Posterior vena cava (tissue), 2 donors: ENCODE measurements around the gene AGPAT2. TPM values are rescaled to one million over a fixed set of nuclear protein-coding genes. Genes with fewer than 3 reads are reported as not detected.

Experiments used
- DNase-seq: peaks from one replicate; pipeline ENCODE4 v3.0.0-alpha.2; 2020; ENCODE audit warnings: low spot score
- intact Hi-C, 2 donors: fragments of 100-400 bp; cut with DNase I; formaldehyde crosslinking; loops; one replicate each; pipeline versions ENCODE4 v1.14.1 to v1.14.2; 2022 to 2023
- microRNA-seq, 2 donors: library from miRNA; unstranded; fragments of <30 nt; microRNA quantifications; one replicate each; pipeline ENCODE4 v1.2.0, GENCODE V29; 2020 to 2021; ENCODE audit warnings: borderline microRNAs expressed in 2 of 2
- total RNA-seq, 2 donors: library from RNA; stranded (reverse); fragmentation: NEBNext Ultra II Directional; extraction: Animal tissue kit (Norgen Biotek cat#: 25700); gene quantifications; one replicate each; pipeline ENCODE4 v1.2.1, GENCODE V29; 2021
- donor health status: DM: yes; HTN: yes; CAD: no.
- donor health status: DM: yes; HTN: yes; CAD: no.

Gene AGPAT2
- total RNA-seq, 2 donors from 2014 or later = 27.1 to 28.8 TPM

DNA sequence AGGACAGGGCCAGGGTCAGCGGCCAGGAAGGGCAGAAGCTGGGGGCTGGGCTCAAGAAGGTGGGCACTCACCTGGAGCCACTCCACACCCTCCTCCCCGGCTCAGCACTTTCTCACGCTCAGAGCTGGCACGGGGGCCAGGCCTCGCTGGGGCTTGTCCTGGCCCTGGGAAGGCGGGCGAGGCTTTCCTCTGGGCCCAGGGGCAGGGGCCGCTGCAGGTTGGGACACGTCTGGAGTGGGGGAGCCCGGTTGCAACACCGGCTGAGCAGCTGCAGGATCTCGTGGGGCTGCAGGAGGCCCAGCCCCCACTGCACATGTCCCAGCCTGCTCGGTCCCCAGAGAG lies 63.4 kb downstream of the AGPAT2 start:
- intact Hi-C loops = loop anchor here in 1 of 2 donors (5.0 kb wide), 1 partner anchor 1712 kb away; no protein-coding TSS in a partner anchor
- DNase-seq = no peak

Small RNAs within 50 kb of the gene (microRNA-seq; reads per million reads assigned to microRNA genes)
- 55,991 to 96,013 reads per million in 2 donors for gene MIR126

Other genes starting within 250 kb of the AGPAT2 start
- gene INPP5E, start 247.6 kb downstream of the AGPAT2 start, total RNA-seq = 1 to 10 TPM; 8.7 TPM
- 10 to 100 TPM; 42.2 to 47.9 TPM for gene SEC16A, start 204.4 kb downstream of the AGPAT2 start, total RNA-seq
- 10 to 100 TPM; 35.5 to 40.4 TPM for gene NOTCH1, start 141.4 kb downstream of the AGPAT2 start, total RNA-seq
- 100 to 1,000 TPM in 1 of 2 donors, 10 to 100 TPM in 1; 91.4 to 118 TPM for gene EGFL7, start 24.5 kb downstream of the AGPAT2 start, total RNA-seq
- 1 to 10 TPM; 7.1 to 8.3 TPM for gene DIPK1B, start 25.1 kb upstream of the AGPAT2 start, total RNA-seq
- gene LCN10, start 55.5 kb upstream of the AGPAT2 start, total RNA-seq = 10 to 100 TPM in 1 of 2 donors, 1 to 10 TPM in 1; 9.2 to 10.0 TPM
- 10 to 100 TPM; 22.8 to 36.9 TPM for gene LCN6, start 61.1 kb upstream of the AGPAT2 start, total RNA-seq
- not detected for gene LCN8, start 70.8 kb upstream of the AGPAT2 start, total RNA-seq
- gene LCN15, start 77.1 kb upstream of the AGPAT2 start, total RNA-seq = not detected
- 10 to 100 TPM; 28.1 to 33.9 TPM for gene TMEM141, start 103.9 kb upstream of the AGPAT2 start, total RNA-seq
- gene CCDC183, start 108.9 kb upstream of the AGPAT2 start, total RNA-seq = under 1 TPM; 0.29 to 0.42 TPM
- 10 to 100 TPM; 47.9 to 49.8 TPM for gene RABL6, start 120.5 kb upstream of the AGPAT2 start, total RNA-seq
- gene AJM1, start 155.0 kb upstream of the AGPAT2 start, total RNA-seq = 1 to 10 TPM; 4.7 to 5.9 TPM
- 10 to 100 TPM; 71.7 to 87.9 TPM for gene PHPT1, start 162.0 kb upstream of the AGPAT2 start, total RNA-seq
- 1 to 10 TPM; 1.5 to 2.4 TPM for gene MAMDC4, start 164.9 kb upstream of the AGPAT2 start, total RNA-seq
- 100 to 1,000 TPM; 178 to 191 TPM for gene EDF1, start 178.9 kb upstream of the AGPAT2 start, total RNA-seq
- gene TRAF2, start 199.1 kb upstream of the AGPAT2 start, total RNA-seq = 10 to 100 TPM in 1 of 2 donors, 1 to 10 TPM in 1; 8.7 to 10.9 TPM